ENCODE measurements around the gene TMEM132C.

TMEM132C gene

DNA sequence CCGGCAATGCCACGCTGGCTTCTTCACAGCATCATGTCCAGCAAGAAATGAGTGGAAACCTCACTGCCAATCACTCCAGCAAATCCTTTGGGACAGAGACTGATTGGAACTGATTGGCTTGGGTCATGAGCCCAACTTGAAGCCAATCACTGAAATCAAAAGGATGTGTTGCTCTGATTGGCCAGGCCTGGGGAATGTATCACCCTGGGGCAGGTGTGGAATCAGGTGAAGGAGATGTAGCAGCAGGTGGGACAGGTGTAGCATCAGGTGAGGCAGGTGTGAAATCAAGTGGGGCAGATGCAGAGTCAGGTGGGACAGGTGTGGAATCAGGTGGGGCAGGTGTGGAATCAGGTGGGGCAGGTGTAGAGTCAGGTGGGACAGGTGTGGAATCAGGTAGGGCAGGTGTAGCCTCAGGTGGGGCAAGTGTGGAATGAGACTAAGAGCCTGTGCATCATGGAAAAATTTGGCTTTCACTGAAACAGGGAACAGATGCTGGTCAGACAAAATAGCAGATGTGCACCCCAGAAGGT is 350.4 kb downstream of the TMEM132C start:
- Histone ChIP-seq H3K27ac (ENCODE audit: extremely low read depth, low read depth, low read length) (no peak overlapping the region), H3K4me1 (ENCODE audit: control insufficient read depth, insufficient read depth, low read length) (no peaks in the 10 kb centered on the region), H3K4me3 (ENCODE audit: low read depth, low read length) (no peak overlapping the region), H3K9me3 (ENCODE audit: control insufficient read depth, insufficient read depth, low read depth, low read length) (no peaks in the 10 kb centered on the region), H3K36me3 (ENCODE audit: control insufficient read depth in 2 of 2, insufficient read depth in 1 of 2, low read length in 2 of 2) (no peaks in the 10 kb centered on the region)
- ChIA-PET CTCF (no interaction called here), POLR2A (no interaction called here)
- TF ChIP-seq ZSCAN16 (tag by site-specific recombination; IDR thresholded peaks at IDR 0.05) (no peak), ZEB2 (tag by site-specific recombination; IDR thresholded peaks at IDR 0.05) (peak; percentile 67)

DNA sequence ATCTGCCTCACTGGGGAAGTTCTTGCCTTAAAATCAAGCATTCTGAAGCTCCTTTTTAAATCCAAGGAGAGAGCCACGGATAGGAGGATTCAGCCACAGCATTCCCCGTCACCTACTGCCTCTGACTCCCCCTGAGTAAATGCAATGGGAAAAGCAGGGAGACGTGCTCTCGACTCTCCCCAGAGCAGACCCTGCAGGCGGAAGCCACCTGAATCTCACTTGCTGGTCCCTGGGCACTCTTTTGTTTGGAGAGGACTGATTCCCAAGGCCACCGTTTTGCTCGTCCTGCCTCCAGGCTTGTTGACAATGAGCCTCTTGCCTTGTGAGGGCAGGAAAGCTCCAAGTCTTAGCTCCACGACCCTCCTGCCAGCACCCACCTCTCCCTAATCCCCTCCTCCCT is 352.3 kb downstream of the TMEM132C start:
- ChIA-PET CTCF (no interaction called here), POLR2A (no interaction called here)
- H3K36me3 ChIP-seq (ENCODE audit: control insufficient read depth in 2 of 2, insufficient read depth in 1 of 2, low read length in 2 of 2): no peaks in the 10 kb centered on the region
- no peak overlapping the region for H3K27ac ChIP-seq (ENCODE audit: extremely low read depth, low read depth, low read length)
- TF ChIP-seq ZNF785 (tag by site-specific recombination; IDR thresholded peaks at IDR 0.05) (no peak), TRIM28 (IDR thresholded peaks at IDR 0.05; ENCODE audit: borderline replicate concordance, low read length) (no peak), ZNF221 (tag by site-specific recombination; IDR thresholded peaks at IDR 0.05; ENCODE audit: borderline replicate concordance) (no peak), ZNF843 (tag by site-specific recombination; IDR thresholded peaks at IDR 0.05) (no peak), PRDM1 (tag by site-specific recombination; IDR thresholded peaks at IDR 0.05) (no peak), ZNF350 (tag by site-specific recombination; IDR thresholded peaks at IDR 0.05) (no peak), ZNF391 (tag by site-specific recombination; IDR thresholded peaks at IDR 0.05; ENCODE audit: borderline replicate concordance, low read depth) (no peak)
- TF ChIP-seq, protein P1, sequence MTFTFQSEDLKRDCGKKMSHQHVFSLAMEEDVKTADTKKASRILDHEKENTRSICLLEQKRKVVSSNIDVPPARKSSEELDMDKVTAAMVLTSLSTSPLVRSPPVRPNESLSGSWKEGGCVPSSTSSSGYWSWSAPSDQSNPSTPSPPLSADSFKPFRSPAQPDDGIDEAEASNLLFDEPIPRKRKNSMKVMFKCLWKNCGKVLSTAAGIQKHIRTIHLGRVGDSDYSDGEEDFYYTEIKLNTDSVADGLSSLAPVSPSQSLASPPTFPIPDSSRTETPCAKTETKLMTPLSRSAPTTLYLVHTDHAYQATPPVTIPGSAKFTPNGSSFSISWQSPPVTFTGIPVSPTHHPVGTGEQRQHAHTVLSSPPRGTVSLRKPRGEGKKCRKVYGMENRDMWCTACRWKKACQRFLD (tag by site-specific recombination; IDR thresholded peaks at IDR 0.05): no peak
- TF ChIP-seq, protein P2, sequence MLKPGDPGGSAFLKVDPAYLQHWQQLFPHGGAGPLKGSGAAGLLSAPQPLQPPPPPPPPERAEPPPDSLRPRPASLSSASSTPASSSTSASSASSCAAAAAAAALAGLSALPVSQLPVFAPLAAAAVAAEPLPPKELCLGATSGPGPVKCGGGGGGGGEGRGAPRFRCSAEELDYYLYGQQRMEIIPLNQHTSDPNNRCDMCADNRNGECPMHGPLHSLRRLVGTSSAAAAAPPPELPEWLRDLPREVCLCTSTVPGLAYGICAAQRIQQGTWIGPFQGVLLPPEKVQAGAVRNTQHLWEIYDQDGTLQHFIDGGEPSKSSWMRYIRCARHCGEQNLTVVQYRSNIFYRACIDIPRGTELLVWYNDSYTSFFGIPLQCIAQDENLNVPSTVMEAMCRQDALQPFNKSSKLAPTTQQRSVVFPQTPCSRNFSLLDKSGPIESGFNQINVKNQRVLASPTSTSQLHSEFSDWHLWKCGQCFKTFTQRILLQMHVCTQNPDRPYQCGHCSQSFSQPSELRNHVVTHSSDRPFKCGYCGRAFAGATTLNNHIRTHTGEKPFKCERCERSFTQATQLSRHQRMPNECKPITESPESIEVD (tag by site-specific recombination; IDR thresholded peaks at IDR 0.05): no peak
- TF ChIP-seq, protein P3, sequence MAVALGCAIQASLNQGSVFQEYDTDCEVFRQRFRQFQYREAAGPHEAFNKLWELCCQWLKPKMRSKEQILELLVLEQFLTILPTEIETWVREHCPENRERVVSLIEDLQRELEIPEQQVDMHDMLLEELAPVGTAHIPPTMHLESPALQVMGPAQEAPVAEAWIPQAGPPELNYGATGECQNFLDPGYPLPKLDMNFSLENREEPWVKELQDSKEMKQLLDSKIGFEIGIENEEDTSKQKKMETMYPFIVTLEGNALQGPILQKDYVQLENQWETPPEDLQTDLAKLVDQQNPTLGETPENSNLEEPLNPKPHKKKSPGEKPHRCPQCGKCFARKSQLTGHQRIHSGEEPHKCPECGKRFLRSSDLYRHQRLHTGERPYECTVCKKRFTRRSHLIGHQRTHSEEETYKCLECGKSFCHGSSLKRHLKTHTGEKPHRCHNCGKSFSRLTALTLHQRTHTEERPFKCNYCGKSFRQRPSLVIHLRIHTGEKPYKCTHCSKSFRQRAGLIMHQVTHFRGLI (tag by site-specific recombination; IDR thresholded peaks at IDR 0.05): no peak
- TF ChIP-seq, protein P4, sequence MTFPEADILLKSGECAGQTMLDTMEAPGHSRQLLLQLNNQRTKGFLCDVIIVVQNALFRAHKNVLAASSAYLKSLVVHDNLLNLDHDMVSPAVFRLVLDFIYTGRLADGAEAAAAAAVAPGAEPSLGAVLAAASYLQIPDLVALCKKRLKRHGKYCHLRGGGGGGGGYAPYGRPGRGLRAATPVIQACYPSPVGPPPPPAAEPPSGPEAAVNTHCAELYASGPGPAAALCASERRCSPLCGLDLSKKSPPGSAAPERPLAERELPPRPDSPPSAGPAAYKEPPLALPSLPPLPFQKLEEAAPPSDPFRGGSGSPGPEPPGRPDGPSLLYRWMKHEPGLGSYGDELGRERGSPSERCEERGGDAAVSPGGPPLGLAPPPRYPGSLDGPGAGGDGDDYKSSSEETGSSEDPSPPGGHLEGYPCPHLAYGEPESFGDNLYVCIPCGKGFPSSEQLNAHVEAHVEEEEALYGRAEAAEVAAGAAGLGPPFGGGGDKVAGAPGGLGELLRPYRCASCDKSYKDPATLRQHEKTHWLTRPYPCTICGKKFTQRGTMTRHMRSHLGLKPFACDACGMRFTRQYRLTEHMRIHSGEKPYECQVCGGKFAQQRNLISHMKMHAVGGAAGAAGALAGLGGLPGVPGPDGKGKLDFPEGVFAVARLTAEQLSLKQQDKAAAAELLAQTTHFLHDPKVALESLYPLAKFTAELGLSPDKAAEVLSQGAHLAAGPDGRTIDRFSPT (tag by site-specific recombination; IDR thresholded peaks at IDR 0.05): no peak
- TF ChIP-seq, protein P5, sequence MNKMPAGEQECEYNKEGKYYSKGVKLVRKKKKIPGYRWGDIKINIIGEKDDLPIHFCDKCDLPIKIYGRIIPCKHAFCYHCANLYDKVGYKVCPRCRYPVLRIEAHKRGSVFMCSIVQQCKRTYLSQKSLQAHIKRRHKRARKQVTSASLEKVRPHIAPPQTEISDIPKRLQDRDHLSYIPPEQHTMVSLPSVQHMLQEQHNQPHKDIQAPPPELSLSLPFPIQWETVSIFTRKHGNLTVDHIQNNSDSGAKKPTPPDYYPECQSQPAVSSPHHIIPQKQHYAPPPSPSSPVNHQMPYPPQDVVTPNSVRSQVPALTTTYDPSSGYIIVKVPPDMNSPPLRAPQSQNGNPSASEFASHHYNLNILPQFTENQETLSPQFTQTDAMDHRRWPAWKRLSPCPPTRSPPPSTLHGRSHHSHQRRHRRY (tag by site-specific recombination; IDR thresholded peaks at IDR 0.05): no peak
- no peaks in the 10 kb centered on the region for H3K9me3 ChIP-seq (ENCODE audit: control insufficient read depth, insufficient read depth, low read depth, low read length)
- H3K4me1 ChIP-seq (ENCODE audit: control insufficient read depth, insufficient read depth, low read length): no peaks in the 10 kb centered on the region
- no peak overlapping the region for H3K4me3 ChIP-seq (ENCODE audit: low read depth, low read length)

DNA sequence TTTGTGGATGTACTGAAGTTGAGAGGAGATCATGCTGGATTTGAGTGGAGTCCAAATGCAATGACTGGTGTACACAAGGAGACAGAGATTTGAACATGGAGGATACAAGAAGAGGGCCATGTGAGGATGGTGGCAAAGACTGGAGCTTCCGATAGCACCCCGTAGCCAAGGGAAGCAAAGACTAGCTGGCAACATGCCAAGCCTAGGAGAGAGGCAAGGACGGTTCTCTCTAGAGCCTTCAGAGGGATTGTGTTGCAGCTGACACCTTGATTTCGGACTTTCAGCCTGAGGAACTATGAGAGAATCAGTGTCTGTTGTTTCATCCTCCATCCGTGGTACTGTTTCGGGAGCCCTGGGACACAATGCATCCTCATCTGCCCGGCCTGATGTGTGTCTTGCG is 354.3 kb downstream of the TMEM132C start:
- CTCF ChIA-PET: no interaction called here
- POLR2A ChIA-PET: no interaction called here
- TF ChIP-seq ZBTB8A (tag by site-specific recombination; IDR thresholded peaks at IDR 0.05): no peak
- TF ChIP-seq YY1 (tag by site-specific recombination; IDR thresholded peaks at IDR 0.05): no peak
- TF ChIP-seq ZNF558 (tag by site-specific recombination; IDR thresholded peaks at IDR 0.05): no peak
- TF ChIP-seq, protein P6, sequence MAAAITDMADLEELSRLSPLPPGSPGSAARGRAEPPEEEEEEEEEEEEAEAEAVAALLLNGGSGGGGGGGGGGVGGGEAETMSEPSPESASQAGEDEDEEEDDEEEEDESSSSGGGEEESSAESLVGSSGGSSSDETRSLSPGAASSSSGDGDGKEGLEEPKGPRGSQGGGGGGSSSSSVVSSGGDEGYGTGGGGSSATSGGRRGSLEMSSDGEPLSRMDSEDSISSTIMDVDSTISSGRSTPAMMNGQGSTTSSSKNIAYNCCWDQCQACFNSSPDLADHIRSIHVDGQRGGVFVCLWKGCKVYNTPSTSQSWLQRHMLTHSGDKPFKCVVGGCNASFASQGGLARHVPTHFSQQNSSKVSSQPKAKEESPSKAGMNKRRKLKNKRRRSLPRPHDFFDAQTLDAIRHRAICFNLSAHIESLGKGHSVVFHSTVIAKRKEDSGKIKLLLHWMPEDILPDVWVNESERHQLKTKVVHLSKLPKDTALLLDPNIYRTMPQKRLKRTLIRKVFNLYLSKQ (tag by site-specific recombination; IDR thresholded peaks at IDR 0.05; ENCODE audit: borderline replicate concordance): no peak
- no peak for TF ChIP-seq ZNF549 (tag by site-specific recombination; IDR thresholded peaks at IDR 0.05)
- TF ChIP-seq, protein P7, sequence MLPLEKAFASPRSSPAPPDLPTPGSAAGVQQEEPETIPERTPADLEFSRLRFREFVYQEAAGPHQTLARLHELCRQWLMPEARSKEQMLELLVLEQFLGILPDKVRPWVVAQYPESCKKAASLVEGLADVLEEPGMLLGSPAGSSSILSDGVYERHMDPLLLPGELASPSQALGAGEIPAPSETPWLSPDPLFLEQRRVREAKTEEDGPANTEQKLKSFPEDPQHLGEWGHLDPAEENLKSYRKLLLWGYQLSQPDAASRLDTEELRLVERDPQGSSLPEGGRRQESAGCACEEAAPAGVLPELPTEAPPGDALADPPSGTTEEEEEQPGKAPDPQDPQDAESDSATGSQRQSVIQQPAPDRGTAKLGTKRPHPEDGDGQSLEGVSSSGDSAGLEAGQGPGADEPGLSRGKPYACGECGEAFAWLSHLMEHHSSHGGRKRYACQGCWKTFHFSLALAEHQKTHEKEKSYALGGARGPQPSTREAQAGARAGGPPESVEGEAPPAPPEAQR (tag by site-specific recombination; IDR thresholded peaks at IDR 0.05): no peak
- no peak for TF ChIP-seq SP7 (tag by site-specific recombination; IDR thresholded peaks at IDR 0.05)
- no peak for TF ChIP-seq GLIS1 (tag by site-specific recombination; IDR thresholded peaks at IDR 0.05)

More for the DNA sequence above, 354.3 kb downstream of the TMEM132C start:
- H3K9me3 ChIP-seq (ENCODE audit: control insufficient read depth, insufficient read depth, low read depth, low read length): no peaks in the 10 kb centered on the region
- no peak overlapping the region for H3K27ac ChIP-seq (ENCODE audit: extremely low read depth, low read depth, low read length)
- no peaks in the 10 kb centered on the region for H3K4me1 ChIP-seq (ENCODE audit: control insufficient read depth, insufficient read depth, low read length)
- H3K36me3 ChIP-seq (ENCODE audit: control insufficient read depth in 2 of 2, insufficient read depth in 1 of 2, low read length in 2 of 2): no peaks in the 10 kb centered on the region
- H3K4me3 ChIP-seq (ENCODE audit: low read depth, low read length): no peak overlapping the region

All from HEK293 (cell line).